ENCODE measurements around the gene RYR1.
"Not testable (repeated sequence)": the region's sequence is repeated elsewhere in the genome, so short reads cannot be mapped to it uniquely, and the experiment has no call there.

RYR1 gene

DNA sequence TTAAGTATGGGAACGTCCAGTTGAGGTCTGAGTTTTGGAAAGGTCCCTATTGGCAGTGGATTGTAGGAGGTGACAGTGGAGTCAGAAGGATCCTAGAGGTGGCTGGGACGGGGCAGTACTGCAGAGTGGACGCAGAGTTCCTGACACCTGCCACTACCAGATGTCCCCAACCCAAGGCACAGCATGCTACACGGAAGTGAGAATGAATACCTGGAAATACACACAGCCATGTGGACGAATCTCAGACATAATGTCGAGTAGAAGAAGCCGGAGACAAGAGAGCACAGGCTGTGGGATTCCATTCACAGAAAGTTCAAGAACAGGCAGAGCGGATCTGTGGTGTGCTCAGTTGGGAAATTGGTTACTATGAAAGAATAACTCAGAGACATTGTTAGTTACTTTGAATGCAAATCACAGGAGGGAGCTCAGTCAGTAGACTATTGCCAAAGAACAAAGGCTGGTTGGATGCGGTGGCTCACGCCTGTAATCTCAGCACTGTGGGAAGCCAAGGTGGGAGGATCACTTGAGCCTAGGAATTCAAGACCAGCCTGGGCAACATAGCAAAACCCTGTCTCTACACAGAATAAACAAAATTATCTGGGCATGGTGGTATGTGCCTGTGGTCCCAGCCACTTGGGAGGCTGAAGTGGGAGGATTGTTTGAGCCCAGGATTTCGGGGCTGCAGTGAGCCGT lies 37.4 kb downstream of the RYR1 start:
- H3K36me3 ChIP-seq (ENCODE audit: low read length) = no peaks in the 10 kb centered on the region
- H3K9me3 ChIP-seq (ENCODE audit: insufficient read depth, low read length) = no peaks in the 10 kb centered on the region
- no peak overlapping the region for H2AFZ ChIP-seq (ENCODE audit: low read depth, low read length, severe bottlenecking)
- no peak overlapping the region for H3K27ac ChIP-seq (ENCODE audit: low read depth, low read length)
- no peaks in the 10 kb centered on the region for H3K79me2 ChIP-seq (ENCODE audit: insufficient read depth, low read length)
- H3K9me2 ChIP-seq (replicated peaks; ENCODE audit: insufficient read depth, low read length) = no peaks in the 10 kb centered on the region
- H4K20me1 ChIP-seq (ENCODE audit: low read depth, low read length) = no peaks in the 10 kb centered on the region
- no peak for TF ChIP-seq CTCF (IDR thresholded peaks at IDR 0.05; ENCODE audit: insufficient read depth, low read length, poor library complexity, severe bottlenecking)
- TF ChIP-seq EZH2phosphoT487 (conservative IDR thresholded peaks at IDR 0.05; ENCODE audit: low read length) = no peak
- H3K4me2 ChIP-seq (ENCODE audit: low read depth, low read length, poor library complexity, severe bottlenecking) = no peak overlapping the region
- no peak overlapping the region for H3K4me3 ChIP-seq (ENCODE audit: insufficient read depth, low read length, poor library complexity, severe bottlenecking)
- H3K9ac ChIP-seq (ENCODE audit: low read length) = no peak overlapping the region
- no peaks in the 10 kb centered on the region for H3K27me3 ChIP-seq (ENCODE audit: low read length)
- no peaks in the 10 kb centered on the region for H3F3A ChIP-seq (ENCODE audit: insufficient read depth)

DNA sequence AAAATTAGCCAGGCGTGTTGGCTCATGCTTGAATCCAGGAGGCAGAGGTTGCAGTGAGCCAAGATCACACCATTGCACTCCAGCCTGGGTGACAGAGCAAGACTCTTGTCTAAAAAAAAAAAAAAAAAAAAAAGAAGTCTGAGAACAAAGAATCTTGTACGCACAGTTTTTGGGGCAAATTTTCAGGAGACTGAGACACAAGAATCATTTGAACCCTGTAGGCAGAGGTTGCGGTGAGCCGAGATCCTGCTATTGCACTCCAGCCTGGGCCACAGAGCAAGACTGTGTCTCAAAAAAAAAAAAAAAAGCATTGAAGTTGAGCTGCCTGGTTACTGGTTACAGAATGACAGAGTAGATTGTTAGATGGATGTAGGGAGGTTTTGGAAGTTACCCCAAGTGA lies 39.2 kb downstream of the RYR1 start:
- H3K36me3 ChIP-seq (ENCODE audit: low read length); H4K20me1 ChIP-seq (ENCODE audit: low read depth, low read length); H3K9me3 ChIP-seq (ENCODE audit: insufficient read depth, low read length); H3K27me3 ChIP-seq (ENCODE audit: low read length); H3F3A ChIP-seq (ENCODE audit: insufficient read depth); H3K9me2 ChIP-seq (replicated peaks; ENCODE audit: insufficient read depth, low read length); H3K4me3 ChIP-seq (ENCODE audit: insufficient read depth, low read length, poor library complexity, severe bottlenecking); H3K4me2 ChIP-seq (ENCODE audit: low read depth, low read length, poor library complexity, severe bottlenecking); H3K27ac ChIP-seq (ENCODE audit: low read depth, low read length); H2AFZ ChIP-seq (ENCODE audit: low read depth, low read length, severe bottlenecking); H3K79me2 ChIP-seq (ENCODE audit: insufficient read depth, low read length); H3K9ac ChIP-seq (ENCODE audit: low read length): not testable (repeated sequence)

GRCh38 chr19:38473201-38473600 lies 39.7 kb downstream of the RYR1 start:
- no peak overlapping the region for H3K4me2 ChIP-seq (ENCODE audit: low read depth, low read length, poor library complexity, severe bottlenecking)
- no peaks in the 10 kb centered on the region for H3K36me3 ChIP-seq (ENCODE audit: low read length)
- no peaks in the 10 kb centered on the region for H3F3A ChIP-seq (ENCODE audit: insufficient read depth)
- H3K27ac ChIP-seq (ENCODE audit: low read depth, low read length) = no peak overlapping the region
- H3K27me3 ChIP-seq (ENCODE audit: low read length) = no peaks in the 10 kb centered on the region
- TF ChIP-seq CTCF (IDR thresholded peaks at IDR 0.05; ENCODE audit: insufficient read depth, low read length, poor library complexity, severe bottlenecking) = no peak
- no peak for TF ChIP-seq EZH2phosphoT487 (conservative IDR thresholded peaks at IDR 0.05; ENCODE audit: low read length)
- no peak overlapping the region for H3K9ac ChIP-seq (ENCODE audit: low read length)
- no peaks in the 10 kb centered on the region for H3K9me3 ChIP-seq (ENCODE audit: insufficient read depth, low read length)
- H3K9me2 ChIP-seq (replicated peaks; ENCODE audit: insufficient read depth, low read length) = no peaks in the 10 kb centered on the region
- no peak overlapping the region for H2AFZ ChIP-seq (ENCODE audit: low read depth, low read length, severe bottlenecking)
- no peaks in the 10 kb centered on the region for H4K20me1 ChIP-seq (ENCODE audit: low read depth, low read length)
- no peaks in the 10 kb centered on the region for H3K79me2 ChIP-seq (ENCODE audit: insufficient read depth, low read length)
- H3K4me3 ChIP-seq (ENCODE audit: insufficient read depth, low read length, poor library complexity, severe bottlenecking) = no peak overlapping the region

- H3K27me3 ChIP-seq (ENCODE audit: low read length) = no peaks in the 10 kb centered on the region
- no peaks in the 10 kb centered on the region for H3K79me2 ChIP-seq (ENCODE audit: insufficient read depth, low read length)
- H3K4me3 ChIP-seq (ENCODE audit: insufficient read depth, low read length, poor library complexity, severe bottlenecking) = no peak overlapping the region
- TF ChIP-seq EZH2phosphoT487 (conservative IDR thresholded peaks at IDR 0.05; ENCODE audit: low read length) (no peak), CTCF (IDR thresholded peaks at IDR 0.05; ENCODE audit: insufficient read depth, low read length, poor library complexity, severe bottlenecking) (no peak)
- no peaks in the 10 kb centered on the region for H4K20me1 ChIP-seq (ENCODE audit: low read depth, low read length)
- no peaks in the 10 kb centered on the region for H3K36me3 ChIP-seq (ENCODE audit: low read length)
- no peaks in the 10 kb centered on the region for H3K9me2 ChIP-seq (replicated peaks; ENCODE audit: insufficient read depth, low read length)
- H3K27ac ChIP-seq (ENCODE audit: low read depth, low read length) = no peak overlapping the region
- H3F3A ChIP-seq (ENCODE audit: insufficient read depth) = no peaks in the 10 kb centered on the region
- no peak overlapping the region for H2AFZ ChIP-seq (ENCODE audit: low read depth, low read length, severe bottlenecking)
- H3K9me3 ChIP-seq (ENCODE audit: insufficient read depth, low read length) = no peaks in the 10 kb centered on the region
- H3K4me2 ChIP-seq (ENCODE audit: low read depth, low read length, poor library complexity, severe bottlenecking) = no peak overlapping the region
- no peak overlapping the region for H3K9ac ChIP-seq (ENCODE audit: low read length)
Observed at GRCh38 chr19:38475176-38475575, 41.7 kb downstream of the RYR1 start.

Measured in SU-DHL-6 (cell line).